HG02759 (cell line): Measurements from ENCODE around the gene C11orf54.

Experiments used
- ATAC-seq: cut with Tn5 transposase; IDR thresholded peaks from one replicate; pipeline ENCODE4 v1.9.1; 2021; ENCODE audit warnings: mild to moderate bottlenecking, moderate library complexity; ENCODE audit not compliant: unreplicated experiment

C11orf54 gene

DNA sequence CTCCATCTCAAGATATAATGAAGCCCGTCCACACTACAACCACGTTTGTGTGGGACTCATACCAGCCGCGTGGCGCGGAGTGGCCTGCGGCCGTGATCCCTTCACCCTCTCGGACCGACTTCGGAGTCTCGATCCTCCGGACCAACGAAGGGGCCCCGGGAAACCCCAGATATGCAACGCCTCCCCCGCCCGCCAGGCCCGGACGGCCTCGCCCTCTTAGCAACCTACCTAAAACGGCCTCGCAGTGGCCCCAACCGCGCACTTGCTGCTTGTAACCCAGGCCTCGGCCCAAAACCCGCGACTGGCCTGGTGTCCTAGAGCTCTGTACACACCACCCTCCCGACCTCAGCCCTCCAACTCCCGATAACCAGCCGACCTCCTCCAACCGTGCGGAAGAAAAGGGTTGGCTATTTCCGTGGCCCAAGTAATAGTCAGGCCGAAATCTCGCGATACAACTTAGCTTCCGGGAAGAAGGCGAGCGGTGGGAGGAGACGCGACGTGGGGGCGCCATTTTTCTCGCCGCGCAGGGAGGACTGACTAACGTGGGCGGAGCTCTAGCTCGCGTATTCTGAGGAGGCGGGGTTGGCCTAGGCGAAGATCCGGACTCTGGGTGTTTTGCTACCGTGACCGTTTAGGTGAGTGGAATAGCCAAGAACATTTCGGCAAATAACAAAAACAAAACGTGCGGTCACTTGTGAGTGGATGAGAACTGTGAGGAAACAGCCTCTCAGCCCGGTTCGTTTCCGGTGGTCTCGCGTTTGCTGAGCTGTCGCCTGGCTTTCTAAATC, at the start of gene C11orf54, which contains the start of gene TAF1D:
Gene C11orf54, plus strand, starts transcription at position 579 of the 788 bp plus-strand sequence. CDS start 5,722 bp downstream, outside the sequence.
Gene TAF1D, minus strand, starts transcription at position 402 of the 788 bp plus-strand sequence. CDS start 2,191 bp downstream, outside the sequence.
- ATAC-seq, result peak; percentile 87

DNA sequence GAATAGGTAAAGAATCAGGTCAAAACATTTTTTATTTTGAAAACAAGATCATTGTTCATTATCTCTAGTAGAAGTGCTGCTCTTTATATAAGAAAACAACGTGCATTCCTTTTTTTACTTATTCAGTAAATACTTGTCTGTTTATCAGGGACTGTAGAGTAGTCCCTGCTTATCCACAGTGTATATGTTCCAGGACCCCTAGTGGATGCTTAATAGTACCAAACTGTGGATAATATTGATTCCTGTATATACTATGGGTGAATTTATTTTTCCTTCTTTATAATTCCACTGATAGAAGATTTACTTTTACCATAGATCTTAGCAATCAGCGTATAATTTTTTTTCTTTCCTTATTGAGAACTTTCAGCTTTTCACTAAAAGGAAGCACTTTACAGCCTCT, 47.4 kb upstream of the C11orf54 start:
- no peak for ATAC-seq

DNA sequence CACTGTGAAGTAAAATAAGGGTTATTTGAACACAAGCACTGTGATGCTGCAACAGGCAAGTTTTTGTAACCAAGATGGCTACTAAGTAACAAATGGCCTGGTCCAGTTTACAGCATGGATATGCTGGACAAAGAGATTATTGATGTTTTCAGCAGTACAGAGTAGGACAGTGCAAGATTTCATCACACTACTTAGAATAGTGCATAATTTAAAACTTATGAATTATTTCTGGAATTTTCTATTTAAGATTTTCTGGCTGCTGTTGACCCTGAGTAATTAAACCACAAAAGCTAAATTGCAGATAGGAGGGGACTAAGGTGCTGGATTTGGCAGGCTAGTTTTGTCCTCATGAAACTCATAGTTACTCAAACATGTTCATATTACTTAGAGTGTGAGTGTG, 46.9 kb upstream of the C11orf54 start:
- no peak for ATAC-seq

DNA sequence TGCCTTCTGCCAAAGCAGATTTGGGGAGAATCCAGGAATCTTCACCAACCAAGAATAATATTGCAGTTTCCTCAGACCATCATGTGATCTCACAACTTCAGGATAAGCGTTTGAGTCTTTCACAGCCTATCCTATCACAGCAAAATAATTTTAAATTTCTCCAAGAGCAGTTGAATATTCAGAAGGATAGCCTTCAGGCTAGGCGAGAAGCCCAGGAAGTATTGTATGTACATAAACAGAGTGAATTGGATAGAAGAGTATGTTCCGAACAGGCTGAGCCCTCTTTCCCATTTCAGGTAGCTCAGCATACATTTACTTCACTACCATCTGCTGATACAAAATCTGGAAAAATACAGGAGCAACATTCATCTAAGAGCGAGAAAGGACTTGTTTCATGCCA, 43.9 kb upstream of the C11orf54 start:
- ATAC-seq, result no peak

DNA sequence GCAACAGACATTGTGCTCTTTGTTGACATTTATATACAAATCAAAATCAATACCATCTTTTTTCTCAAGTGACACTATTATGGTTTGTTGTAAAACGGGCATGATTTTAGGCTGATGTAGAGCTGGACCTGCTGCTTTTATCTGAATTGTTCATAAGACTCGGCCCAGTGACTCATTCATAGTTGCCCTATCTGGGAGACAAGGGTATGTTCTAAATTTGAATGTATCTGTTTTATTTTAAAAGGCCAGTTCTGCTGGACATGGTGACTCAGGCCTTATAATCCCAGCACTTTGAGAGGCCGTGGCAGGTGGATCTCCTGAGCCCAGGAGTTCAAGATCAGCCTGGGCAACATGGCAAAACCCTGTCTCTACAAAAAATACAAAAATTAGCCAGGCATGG, 40.6 kb upstream of the C11orf54 start:
- no peak for ATAC-seq

DNA sequence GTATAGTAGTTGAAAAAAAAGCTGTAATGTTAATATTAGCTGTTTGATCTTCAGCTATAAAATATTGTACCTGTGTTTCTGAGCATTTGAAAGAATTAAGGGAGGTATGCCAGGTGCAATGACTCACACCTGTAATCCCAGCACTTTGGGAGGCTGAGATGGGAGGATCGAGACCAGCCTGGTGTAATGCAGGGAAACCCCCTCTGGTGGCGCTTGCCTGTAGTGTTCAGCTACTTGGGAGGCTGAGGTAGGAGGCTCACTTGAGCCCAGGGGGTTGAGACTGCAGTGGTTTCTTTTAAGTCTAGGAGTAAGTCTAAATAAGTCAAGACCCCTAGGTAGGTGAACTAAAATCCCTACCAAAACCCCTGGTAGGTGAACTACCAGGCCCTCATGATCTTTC, 37.2 kb upstream of the C11orf54 start:
- no peak for ATAC-seq

DNA sequence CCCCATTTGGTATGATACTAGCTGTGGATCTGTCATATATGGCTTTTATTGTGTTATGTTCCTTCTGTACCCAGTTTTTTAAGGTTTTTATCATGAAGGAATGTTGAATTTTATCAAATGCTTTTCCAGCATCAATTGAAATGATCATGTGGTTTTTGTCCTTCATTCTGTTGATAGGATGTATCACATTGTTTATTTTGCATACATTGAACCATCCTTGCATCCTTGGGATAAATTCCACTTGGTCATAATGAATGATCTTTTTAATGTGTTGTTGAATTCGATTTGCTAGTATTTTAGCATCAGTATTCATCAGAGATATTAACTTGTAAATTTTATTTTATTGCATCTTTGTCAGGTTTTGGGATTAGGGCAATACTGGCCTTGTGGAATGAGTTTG, 31.2 kb upstream of the C11orf54 start:
- no peak for ATAC-seq

DNA sequence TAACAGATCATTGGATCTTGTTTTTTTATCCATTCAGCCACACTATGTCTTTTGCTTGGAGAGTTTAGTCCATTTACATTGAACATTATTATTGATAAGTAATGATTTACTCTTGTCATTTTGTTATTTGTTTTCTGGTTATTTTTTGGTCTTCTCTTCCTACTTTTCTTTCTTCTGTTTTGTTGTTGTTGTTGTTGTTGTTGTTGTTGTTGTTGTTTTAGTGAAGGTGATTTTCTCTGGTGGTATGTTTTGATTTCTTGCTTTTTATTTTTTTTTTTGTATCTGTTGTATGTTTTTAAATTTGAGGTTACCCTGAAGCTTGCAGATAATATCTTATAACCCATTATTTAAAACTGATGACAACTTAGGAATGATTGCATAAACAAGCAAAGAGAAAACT, 28.8 kb upstream of the C11orf54 start:
- no peak for ATAC-seq

DNA sequence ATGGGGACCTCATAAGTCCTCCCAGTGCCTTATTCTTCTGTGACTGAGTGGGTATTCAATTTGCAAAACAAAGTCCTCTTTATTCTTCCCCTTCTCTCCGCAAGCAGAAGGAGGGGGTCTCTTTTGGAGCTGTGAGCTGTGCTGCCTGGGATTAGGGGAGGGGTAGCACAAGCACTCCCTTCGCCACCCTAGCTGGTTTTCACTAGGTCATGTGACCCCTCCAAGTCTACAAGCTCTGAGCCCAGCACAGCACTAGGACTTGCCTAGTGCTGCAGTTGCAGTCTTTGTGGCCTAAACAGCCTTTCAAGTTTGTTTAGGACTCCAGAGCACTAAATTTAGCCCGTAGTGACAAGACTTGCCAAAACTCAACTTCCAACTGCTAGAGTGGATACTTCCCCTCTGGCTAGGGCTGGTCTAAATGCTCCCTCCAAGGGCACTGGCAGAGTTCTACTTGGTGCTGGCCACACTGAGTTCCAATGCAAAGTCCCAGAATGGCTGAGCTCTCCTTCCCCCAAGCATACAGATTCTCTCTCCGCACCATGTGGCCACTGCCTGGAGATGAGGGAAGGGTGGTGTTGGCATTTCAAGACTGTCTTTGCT, 25.6 kb upstream of the C11orf54 start:
- no peak for ATAC-seq

DNA sequence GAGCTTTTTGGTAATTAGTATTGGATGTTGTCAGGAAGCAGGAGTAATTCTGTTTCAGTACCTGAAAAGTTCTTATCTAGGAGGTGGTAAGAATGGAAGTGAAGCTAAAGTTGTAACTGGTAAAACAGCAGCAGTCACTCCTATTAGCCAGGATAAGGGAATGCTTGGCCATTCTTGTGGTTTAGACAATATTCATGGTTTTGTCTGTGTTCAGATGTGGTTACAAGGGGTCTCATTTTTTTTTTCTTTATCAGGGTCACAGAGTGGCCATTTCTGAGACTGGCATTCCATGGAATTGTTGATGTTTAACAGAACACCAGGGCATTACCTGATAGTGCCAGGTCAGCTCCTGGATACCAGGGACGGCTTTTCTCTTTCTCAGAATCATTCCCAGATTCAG, 24.0 kb upstream of the C11orf54 start:
- no peak for ATAC-seq

DNA sequence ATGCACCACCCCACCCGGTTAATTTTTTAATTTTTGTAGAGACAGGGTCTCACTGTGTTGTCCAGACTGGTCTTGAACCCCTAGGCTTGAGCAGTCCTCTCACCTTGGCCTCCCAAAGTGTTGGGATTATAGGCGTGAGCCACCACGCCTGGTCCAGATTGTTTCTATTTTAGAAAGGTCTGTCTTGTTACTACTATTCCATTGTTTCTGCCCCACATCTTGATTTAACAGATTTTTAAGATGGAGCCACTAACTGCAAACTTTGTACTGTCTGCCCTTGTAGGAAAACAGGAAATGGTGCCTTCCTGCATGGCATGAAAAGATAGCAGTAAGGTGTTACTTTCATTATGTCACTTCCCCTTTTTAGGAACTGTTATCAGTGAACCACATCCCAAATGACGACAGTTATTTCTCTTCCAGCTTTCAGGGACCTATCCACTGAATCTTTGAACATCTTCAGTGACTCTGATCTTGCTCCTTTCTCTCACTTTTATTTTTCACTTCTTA, 23.4 kb upstream of the C11orf54 start:
- ATAC-seq, result peak; percentile 79

DNA sequence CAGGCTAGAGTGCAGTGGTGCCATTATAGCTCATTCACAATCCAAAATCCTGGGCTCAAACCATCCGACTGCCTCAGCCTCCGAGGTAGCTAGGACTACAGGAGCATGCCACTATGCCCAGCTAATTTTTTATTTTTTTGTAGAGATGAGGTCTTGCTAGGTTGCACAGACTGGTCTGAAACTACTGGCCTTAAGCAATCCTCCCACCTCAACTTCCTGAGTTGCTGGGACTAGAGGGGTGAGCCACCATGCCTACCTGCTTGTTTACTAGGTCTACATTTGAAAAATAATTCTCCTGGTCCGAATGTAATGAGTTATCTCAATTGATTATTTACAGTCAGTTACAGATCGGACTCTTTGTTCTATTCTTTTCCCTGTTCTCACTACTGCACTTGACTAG, 22.2 kb upstream of the C11orf54 start:
- no peak for ATAC-seq

DNA sequence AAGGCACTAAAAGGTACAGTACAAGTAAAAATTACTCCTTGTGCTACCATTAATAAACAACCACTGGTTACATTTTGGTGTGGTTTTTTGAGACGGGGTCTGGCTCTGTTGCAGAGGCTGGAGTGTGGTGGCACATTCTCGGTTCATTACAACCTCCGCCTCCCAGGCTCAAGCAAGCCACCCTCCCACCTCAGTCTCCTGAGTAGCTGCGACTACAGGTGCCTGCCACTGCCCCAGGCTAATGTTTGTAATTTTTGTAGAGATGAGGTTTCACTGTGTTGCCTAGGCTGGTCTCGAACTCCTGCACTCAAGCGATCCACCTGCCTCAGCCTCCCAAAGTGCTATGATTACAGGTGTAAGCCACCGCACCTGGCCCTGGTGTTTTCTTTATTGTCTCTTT, 20.9 kb upstream of the C11orf54 start:
- ATAC-seq, result no peak

DNA sequence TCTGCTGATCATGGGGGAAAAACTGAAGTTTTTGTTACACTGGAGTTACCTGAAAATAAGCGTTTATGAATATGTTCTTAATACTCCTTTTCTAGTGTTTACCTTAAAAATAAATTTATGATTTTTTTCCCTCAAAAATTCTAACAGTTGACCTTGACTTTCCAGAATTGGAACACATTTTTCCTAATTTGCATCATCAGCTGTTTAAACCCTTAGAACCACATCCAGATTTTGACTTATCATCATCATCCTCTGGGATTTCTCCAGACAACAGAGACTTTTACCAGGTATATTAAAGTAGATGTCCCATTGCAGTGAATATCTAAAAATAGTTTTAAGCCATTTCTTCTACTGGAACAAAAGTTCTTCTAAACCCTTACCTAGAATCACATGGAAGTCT, 17.4 kb upstream of the C11orf54 start:
- no peak for ATAC-seq

DNA sequence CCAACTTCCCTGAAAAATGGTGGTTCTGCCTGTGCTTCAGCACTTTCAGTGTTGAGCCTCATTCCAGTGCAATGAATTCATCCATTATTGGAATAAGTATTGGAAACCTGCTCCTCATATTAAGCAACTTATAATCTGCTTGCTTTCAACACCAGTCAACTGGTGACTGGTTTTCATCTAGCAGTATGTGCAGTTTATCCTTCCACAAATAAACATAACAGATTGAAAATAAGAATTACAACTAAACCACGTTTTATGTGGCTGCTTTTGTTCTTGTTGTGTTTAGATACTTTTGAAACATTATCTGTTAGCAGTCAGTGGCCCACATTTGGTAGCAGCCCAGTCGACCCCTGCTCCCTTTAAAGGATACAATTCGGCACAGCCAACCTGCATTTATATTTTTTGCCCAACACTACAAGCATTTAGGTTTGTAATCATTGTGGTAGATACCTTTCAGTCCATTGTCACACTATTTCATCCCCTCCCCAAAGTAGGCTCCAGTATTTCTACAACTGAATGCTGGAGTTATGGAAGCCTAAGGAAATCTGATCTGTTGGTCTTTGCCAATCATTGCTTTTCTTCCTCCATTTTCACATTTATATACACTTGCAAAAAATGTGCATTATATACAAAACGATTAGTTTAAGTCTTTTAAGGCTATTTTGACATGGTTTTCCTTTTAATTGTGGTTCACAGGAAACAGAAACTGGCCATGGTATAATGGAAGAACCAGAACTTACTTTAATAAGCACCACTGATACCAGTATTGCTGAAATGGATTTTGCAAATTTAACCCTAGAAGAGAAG, 13.3 kb upstream of the C11orf54 start:
- no peak for ATAC-seq

DNA sequence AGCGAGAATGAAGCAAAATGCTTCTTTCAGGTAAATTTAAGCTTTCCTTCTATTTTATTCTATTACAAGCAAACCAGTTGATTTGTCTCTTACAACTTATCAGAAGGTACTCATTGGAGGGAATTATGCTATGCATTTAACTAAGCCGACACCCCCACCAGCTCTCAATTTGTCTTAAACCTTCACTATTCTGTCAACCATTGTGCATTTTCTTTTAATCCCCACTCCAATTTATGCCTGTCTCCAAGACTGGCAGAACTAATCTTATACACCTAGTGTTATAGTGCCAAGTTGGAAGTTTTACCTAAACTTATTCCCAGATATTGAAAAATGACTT, 12.7 kb upstream of the C11orf54 start:
- ATAC-seq, result no peak

DNA sequence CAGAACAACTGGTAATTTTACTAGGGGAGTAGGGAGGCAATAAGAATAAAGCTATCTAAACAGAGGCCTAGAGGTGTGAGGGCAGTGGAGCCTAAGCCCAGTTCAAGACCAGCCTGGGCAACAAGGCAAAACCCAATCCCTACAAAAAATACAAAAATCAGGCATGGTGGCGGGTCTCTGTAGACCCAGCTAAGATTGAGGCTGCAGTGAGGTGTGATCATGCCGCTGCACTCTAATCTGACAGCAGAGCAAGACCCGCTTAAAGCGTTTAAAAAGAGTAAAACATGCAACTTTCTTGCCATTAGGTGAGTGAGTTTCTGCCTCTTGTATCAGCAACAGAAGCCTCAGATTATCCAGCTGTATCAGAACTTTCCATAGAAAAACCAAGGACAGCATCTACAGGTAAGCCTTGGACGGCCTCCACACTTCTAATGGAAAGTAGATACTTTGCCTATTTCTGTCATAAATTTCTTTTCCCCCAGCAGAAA, 12.3 kb upstream of the C11orf54 start:
- no peak for ATAC-seq

DNA sequence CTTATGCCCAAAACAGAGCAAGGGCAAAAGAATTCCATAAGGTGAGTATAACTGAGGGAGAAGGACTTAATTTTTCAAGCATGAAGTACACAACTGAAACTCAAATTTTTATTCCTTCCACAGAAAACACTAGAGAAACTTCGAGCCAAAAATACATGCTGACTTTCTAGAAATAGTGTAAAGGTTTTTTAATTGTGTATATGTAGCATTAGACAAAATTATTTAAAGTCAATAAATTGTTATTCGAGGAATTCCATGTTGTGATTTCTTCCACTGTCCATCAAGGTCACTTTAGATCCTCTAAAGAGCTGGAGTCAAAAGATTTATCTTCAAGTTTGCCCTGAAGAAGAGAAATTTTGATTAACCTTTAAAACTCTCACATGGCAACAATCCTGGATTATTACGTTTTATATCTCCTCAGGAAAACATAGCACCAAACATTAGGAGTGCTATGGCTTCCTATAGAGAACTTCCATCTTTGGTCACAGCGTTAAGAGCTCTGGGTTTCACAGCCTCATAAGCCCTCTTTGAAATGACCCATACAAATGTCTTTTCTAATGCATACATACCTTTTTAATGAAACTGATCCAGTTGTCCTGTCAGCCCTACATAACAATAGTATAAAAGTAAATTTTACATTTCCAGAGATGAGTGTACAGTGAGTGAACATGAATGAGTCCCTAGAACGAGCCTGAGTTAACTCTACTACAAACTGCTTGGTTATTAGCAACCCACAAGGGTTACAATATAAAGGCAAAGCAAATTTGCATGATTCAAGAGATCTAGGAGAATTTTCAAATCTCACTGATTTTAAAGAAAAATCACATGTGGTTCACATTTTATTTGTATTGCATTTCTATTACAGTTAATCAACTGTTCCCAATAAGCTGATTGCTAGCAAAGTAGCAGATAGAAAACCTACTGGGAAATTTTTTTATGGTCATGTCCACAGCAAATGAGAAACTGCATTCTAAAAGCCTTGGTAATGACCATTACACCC, 11.1 kb upstream of the C11orf54 start:
- ATAC-seq, result no peak

DNA sequence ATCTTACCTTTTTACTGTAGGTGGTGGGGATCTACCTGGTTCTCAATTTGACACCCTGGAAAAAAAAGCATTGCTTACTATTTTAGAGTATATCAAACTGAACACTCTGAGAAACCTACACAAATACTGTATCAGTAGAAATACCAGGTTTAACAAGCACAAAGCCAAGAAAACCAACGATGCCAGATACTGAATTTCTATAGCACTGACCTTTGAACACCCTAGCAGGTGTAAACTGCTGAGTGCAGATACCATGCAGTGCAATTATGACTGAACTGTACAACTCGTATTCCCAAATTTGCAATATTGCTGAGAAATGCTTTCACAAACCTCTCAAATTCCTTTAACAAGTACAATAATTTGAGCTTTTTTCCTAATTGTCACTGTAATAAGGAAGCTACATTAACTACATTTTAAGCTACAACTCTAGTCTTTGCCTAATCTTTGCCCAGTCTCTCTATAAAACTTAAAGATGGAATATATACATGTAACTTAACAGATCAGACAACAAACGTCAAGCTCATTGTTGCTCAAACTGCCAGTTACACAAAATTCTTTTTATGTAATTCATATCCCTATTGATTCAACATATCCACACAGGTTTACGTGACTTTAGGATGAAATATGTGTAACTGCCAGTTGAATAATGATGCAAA, 9.1 kb upstream of the C11orf54 start:
- ATAC-seq, result no peak

DNA sequence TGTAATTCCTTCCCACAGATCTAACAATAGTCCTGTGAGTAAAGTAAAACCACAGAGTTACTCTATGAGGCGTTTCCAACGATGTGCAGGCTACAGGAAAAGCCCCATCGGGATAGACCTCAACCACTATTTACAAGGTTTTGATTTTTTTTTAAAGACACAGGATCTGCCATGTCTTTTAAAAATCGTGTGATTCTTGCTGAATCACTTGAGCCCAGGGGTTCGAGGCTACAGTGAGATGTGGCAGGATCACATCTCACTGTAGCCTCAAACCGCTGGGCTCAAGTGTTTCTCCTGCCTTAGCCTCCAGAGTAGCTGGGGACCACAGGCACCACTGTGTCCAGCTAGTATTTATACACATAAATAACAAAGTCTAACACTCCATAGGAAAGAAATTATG, 8.0 kb upstream of the C11orf54 start:
- ATAC-seq, result no peak
